ENCODE measurements around the gene LHX5.
A peak's percentile ranks its signal among the peaks of the same experiment; 100 is the strongest.

LHX5 gene

DNA sequence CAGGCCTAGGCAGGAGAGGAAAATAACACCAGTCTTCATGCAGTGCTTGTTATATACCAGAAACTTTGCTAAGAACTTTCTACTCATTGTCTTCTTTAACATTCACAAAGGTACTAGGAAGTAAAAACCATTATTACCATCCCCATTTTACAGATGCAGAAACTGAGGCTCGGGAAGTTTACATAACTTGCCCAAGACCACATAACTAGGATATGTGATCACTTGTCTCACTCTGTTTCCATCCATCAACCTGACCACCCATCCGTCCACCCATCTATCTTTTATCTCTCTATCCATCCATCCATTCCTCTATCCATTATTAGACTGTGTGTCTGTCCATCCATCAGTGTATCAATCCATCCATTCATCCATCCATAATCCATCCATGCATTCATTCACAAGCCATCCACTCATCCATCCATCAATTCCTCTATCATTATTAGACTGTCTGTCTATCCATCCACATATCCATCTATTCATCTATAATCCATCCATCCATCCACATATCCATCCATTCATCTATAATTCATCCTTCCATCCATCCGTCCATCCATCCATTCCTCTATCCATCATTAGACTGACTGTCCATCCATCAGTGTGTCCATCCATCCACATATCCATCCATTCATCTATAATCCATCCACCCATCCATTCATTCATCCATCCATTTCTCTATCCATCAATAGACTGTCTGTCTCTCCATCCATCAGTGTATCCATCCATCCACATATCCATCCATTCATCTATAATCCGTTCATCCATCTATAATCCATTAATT lies 33.0 kb downstream of the LHX5 start:
- no peak for DNase-seq

DNA sequence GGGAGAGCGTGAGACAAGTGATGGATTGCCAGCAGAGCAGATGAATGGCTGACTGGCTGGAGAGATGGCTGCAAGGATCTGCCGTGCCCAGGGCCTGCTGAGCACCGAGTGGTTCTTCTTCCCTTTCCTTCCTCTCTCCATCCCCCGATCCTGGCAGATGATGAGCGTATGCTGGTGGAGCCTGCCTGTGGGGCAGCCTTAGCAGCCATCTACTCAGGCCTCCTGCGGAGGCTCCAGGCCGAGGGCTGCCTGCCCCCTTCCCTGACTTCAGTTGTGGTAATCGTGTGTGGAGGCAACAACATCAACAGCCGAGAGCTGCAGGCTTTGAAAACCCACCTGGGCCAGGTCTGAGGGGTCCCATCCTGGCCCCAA lies 34.0 kb downstream of the LHX5 start:
- DNase-seq: no peak

DNA sequence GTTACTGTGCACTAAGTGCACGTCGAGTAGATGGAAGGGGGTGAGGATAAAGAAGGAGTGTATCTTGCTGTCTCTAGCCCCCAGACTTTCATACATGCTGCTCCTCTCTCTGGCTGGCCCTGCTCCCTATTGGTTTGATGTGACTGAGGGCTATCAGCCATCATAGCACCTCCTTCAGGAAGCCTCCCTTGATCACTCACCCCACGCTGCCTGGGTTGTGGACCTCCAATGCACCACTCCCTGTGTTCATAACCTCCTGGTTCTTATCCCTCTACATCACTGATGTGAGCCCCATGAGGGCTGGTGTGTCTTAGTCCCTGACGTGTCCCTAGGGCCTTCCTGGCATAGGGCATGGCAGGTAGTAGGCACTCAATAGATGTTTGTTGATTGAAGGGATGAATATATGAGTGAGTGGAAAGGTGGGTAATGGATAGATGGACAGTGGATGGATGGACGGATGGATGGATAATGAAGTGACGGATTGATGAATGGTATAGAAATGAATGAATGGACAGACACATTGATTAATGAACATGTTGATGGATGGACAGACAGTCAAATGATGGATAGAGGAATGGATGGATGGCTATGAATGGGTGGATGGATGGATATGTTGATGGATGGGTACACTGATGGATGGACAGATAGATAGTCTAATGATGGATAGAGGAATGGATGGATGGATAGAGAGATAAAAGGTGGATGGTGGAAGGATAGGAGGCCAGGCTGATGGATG lies 34.5 kb downstream of the LHX5 start:
- DNase-seq: no peak

DNA sequence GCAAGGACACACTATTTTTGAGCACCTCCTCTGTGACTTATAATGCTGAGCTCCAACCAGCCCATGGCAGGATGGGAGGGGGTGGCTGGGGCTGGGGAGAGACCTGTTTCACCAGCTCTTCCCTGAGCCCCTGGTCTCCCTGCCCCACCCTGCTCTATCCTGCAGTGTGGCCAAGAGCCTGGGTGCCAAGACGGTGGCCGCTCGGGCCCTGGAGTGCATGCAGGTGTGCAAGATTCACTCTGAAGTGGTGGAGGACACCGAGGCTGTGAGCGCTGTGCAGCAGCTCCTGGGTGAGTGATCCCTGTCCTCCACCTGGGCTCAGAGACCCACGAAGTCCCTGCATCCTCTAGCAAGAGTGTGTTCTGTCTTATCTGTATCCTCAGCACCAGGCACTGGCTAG lies 35.1 kb downstream of the LHX5 start:
- no peak for DNase-seq

DNA sequence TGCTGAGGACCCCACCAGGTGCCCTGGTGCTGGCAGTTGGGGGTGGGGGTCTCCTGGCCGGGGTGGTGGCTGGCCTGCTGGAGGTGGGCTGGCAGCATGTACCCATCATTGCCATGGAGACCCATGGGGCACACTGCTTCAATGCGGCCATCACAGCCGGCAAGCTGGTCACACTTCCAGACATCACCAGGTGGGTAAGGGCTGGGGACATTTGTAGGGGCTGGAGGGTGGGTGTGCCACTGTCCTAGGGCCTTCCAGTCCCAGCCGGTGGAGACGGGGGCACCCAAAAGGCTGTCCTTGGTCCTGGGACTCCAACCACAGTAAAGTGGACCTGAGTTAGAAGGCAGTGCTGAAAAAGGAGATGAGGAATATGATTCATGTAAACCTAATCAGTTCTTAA lies 36.3 kb downstream of the LHX5 start:
- DNase-seq: no peak

DNA sequence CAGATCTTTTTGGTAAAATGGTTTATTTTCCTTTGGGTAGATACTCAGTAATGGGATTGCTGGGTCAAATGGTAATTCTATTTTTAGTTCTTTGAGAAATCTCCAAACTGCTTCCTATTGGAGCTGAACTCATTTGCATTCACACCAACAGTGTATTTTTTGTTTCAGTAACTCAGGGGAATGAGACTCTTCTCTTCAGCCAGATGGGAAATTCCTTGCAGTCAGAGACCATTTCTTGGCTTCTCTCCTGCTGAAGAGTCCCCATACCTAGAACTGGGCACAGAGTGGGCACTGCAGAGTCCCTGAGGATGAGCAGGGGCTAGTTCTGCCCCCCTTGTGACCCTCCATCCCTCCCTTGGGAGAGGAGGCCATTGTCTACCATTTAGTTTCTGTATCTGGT lies 38.7 kb downstream of the LHX5 start:
- no peak for DNase-seq

DNA sequence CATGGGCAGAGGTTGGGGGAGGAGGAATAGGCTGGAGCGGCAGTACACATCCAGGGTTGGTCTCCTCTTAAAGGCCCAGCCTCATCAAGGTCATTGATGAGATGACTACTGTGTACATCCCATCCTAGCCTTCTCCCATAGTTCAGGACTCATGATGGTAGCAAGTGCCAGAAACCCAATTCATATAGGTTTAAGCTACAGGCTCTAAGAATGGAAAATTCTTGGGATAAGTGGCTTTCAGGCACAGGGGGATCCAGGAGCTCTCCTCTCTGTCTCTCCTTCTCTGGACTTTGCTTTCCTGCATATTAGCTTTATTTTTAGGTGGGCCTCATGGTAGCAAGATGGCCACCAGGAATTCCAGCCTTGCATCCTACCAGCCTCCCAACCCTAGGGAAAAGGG lies 43.2 kb downstream of the LHX5 start:
- DNase-seq: no peak

DNA sequence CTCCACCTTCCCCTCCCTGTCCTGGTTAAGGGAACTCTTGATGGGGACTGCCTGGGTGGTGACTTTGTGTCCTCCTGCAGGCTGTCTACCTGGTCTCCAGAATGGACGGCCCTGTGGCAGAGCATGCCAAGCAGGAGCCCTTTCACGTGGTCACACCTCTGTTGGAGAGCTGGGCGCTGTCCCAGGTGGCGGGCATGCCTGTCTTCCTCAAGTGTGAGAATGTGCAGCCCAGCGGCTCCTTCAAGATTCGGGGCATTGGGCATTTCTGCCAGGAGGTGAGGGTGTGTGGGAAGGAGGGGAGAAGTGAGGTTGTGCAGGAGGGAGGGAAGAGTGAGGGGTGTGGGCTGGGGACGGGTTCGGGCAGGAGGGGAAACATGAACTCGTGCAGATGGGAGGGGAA lies 43.8 kb downstream of the LHX5 start:
- no peak for DNase-seq

DNA sequence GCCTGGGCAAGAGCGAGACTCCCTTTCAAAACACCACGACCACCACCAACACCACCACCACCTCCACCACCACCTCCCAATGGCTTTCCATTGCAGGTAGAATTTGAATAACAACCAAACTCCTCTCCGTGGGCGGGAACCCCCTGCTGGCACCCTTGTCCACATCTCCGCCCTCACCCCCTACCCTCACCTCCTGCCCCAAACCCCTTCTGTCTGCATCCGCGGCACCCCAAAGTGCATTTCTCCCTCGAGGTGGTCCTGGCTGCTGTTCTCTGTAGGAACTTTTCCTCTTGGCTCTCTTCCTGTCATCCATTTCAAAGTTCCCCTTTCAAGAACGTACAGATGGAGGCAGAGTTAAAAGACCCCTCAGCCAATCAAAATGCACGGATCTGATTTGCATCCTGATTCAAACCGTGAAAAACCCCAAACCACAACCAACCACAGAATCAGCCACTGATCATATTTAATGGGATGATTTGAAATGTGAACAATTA lies 45.7 kb downstream of the LHX5 start:
- no peak for DNase-seq

DNA sequence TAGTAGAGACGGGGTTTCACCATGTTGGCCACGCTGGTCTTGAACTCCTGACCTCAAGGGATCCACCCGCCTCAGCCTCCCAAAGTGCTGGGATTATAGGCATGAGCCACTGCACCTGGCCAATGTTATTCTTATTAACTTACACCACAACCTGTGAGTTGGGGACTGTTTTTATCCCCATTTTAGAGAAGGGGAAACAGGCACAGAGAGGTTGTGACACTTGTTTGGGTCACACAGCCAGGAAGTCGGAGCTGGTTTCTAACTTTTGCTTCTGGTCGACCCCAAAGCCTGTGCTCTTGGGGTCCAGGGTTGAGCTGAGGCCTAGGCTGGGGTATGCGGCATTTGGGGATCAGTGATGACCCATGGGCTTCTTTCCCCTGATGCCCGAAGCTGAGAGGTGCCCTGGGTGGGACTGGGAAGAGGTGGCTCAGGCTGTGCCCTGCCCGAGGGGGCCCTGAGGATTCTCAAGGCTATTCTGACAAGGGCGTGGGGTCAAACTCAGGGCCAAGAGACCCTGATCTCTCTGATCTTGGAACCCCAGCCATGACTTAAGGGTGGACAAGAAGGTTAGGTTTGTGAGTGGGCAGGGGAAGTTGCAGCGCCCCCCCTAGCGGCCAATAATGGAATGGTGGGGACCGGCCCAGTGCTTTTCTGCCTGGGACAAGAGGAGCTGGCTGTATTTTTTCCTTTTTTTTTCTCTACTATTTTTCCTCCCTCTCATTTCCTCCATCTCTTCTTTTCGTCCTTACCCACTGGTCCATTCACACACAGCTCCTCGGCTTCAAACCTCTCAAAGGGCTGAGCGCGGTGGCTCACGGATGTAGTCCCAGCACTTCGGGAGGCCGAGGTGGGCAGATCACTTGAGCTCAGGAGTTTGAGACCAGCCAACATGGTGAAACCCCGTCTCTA lies 46.5 kb downstream of the LHX5 start:
- DNase-seq: peak; percentile 6

DNA sequence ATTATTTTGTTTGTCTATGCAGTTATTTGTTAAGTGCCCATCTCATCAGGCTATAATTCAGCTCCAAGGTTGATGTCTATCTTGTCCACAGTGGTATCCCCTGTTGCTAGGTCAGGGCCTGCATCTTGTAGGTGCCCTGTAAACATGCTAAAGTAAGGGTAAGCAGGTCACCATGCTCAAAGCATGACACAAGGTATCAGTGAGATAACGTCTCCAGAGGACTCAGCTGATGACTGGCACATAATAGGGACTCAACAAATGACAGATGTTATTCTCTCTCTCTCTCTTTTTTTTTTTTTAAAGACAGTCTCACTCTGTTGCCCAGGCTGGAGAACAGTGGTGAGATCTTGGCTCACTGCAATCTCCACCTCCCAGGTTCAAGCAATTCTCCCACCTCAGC lies 47.2 kb downstream of the LHX5 start:
- no peak for DNase-seq

DNA sequence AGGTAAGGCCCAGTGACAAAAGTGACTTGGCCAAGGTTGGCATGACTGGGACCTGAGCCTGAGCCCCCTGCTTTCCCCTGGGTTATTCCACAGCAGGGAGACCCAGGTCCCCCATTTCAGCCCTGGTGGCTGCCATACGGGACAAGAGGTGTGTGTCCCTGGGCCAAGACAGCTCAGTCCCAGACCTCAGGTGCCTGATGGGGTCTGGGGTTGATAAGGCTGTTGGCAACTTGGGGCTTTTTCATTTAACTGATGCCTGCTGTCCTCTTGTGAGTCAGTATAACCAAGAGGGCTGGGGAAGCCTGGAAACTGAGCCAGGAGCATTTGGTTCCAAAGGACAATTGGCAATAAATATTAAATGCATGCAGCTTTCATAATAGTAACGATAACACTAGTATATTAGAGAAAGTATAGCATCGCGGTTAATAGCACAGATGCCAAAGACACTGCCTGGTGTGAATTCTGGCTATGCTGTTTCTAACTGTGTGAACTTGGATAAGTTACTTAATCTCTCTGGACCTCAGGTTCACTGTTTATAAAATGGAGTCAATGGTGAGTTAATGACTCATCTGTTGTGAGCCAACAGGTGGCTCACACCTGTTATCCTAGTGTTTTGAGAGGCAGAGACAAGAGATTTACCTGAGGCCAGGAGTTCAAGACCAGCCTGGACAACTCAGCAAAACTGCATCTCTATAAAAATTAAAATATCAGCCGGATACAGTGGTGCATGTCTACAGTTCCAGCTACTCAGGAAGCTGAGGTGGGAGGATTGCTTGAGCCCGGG lies 48.6 kb downstream of the LHX5 start:
- no peak for DNase-seq

DNA sequence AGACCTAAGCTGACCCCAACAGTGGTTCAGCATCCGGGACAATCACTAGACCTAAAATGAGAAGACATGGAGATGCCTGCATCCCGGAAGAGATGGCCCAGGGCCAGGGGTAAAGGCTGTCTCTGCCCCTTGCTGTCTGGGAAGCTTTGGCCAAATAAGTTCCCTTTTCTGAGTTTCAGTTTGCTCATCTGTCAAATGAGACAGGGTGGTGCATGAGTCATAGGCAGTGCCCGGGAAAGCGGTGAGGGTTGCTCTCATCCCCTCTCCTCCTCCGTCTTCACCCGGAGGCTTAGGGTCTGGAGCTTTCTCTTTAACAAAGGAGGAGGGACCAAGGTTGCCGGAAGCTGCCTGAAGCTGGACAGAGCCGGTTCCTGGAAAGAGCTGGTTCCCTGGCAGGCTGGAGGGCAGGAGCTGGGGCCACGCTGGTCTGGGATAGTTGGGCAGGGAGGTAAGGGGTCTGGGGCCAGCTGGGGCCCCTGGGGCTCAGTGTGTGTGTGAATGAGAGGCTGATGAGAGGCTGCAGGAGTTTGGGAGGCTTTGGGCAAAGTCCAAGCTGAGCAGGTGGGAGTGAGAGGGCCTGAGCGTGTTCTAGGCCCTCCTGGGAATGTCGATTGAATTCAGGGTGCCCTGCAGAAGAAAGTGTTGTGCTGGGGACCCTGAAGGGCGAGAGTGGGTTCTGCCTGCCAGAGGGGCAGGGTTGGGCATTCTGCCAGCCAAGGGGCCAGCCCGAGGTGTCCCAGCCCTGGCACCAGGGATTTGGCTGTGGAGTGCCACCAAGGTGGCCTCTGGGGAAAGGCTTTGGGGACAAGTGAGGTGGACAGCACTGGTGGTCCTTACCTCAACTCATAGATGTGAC lies 49.4 kb downstream of the LHX5 start, which contains the start of gene SDSL:
Gene SDSL, plus strand, starts transcription at position 351 of the 856 bp plus-strand sequence. CDS start 5,603 bp downstream, outside the sequence.
- DNase-seq: no peak

DNA sequence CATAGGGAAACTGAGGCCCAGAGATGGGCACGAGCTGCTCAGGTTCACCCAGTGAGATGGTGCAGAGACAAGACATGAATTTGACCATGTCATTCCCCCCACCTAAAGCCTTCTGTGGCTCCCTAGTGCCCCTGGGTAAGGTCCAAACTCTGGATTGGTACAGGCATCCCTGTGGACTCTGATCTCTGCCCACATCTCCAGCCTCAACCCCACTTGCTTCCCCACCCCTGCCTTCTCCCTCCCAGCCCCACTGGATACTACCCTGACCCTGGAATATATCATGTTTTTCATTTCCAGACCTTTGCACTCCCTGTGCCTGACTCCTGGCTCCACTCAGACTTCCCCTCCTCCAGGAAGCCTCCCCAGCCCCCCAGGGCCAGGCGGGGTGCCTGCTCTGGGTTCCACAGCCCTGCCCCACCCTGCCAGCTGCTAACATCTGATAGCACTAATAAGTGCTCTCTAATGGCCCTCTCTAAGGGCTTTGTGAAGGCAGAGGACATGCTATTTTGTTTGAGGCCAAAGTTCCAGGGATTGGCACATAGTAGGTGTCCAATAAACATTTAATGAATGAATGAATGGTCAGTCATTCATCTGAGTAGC lies 50.6 kb downstream of the LHX5 start:
- DNase-seq: no peak

DNA sequence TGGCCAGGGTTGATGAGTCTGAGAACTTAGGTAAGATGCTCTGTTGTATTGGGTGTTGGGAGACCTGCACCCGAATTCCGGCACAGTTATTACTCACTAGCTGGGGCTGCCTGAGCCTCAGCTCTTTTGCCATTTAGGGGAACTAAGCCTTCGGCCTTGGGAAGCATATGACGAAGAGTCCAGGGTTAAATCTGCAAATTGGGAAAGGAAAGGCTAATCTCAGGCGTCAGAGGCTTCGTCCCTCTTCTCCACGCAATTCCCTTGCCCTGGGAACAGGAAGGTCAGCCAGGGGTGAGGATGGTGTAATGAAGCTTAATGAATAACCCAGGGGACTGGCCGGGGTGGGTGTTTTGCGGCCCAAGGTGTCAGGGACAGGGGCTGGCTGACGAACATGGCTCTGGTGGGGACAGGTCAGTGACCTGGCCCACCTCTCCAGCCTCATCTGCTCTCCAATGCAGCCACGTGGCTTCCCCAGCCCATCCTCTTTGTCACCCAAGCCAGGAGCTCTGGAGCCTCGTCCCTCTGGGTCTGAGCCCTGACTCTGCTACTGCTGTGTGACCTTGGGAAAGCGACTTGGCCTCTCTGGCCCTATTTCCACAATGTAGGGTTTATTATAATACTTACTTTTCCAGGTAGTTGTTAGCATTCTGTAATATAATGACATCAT lies 53.3 kb downstream of the LHX5 start:
- DNase-seq: no peak

DNA sequence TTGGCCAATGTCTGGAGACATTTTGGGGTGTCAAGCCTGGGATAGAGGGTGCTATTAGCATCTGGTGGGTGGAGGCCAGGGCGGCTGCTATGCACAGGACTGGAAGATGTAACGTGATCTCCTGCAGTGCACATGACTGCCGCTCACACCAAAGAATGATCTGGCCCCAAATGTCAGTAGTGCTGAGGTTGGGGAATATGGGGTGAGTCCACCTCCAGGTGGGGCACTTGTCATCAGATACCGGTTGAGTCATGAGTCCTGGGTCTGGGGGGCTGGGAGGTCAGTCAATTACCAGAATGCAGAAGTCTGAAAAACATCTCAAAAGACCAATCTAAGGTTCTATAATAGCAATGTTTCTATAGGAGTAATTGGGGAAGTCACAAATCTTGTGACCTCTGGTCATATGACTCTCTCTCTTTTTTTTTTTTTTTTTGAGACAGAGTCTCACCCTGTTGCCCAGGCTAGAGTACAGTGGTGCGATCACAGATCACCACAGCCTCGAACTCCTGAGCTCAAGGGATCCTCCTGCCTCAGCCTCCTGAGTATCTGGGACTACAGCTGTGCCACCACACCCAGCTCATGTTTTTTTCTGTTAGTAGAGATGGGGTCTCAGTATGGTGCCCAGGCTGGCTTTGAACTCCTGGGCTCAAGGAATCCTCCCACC lies 55.4 kb downstream of the LHX5 start:
- no peak for DNase-seq

DNA sequence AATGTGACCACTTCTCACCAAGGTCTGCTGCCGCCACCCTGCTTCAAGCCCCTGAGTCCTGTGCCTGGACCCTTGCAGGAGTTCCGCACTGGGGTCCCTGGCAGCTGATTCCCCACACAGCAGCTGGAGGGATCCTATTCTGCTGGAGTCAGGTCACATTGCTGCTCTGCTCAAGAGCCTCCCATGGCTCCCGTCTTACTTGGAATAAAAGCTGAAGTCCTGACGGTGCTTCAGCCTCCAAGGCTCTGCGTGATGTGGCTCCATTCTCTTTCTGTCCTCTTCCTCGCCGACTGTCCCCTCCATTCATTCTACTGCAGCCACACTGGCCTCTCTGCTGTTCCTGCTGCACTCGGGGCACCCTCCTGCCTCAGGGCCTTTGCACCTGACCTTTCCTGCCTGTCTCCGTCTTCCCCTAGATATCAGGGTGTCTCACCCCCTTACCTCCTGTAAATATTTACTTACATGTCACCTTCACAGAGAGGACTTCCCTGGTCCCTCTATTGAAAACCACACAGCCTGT lies 57.1 kb downstream of the LHX5 start:
- DNase-seq: no peak

DNA sequence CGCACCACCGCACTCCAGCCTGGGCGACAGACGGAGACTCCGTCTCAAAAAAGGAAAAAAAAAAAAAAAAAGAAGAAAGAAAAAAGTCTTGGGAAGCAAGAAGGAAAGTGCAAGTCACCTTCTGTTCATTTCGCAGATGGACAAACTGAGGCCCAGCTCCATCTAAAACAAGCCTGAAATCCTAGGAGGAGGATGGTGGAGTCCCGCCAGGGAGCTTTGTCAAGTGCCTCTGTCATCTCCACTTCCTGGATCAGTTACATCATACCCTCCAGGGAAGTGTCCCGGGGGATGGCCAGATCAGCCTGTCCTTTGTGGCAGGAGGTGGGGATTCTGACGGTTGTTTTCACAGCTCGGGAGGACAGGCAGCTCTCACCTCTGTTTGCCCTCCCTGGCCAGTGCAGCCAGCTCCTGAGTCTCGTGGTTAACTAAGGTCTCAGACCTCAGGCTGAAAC lies 58.2 kb downstream of the LHX5 start:
- no peak for DNase-seq

Data from NCI-H1694 treated with DMSO at 0.1 percent for 48 hours (cell line).